Measurements from ENCODE around the gene ADAMTS14. TPM values are rescaled to one million over a fixed set of nuclear protein-coding genes. Genes with fewer than 3 reads are reported as not detected.
A peak's percentile ranks its signal among the peaks of the same experiment; 100 is the strongest.

Gene ADAMTS14
- total RNA-seq, 2 donors from 2014 or later, result 0.33 TPM; not detected in 1

- DNase-seq (no peak), ATAC-seq (no peak)
- Histone ChIP-seq H3K36me3 (replicated peaks in 1 of 2; ENCODE audit: insufficient read depth in 1 of 2, low read depth in 2 of 2) (no peaks in the 10 kb centered on the region), H3K27me3 (no peaks in the 10 kb centered on the region), H3K4me3 (no peak overlapping the region), H3K27ac (no peak overlapping the region), H3K9me3 (no peaks in the 10 kb centered on the region), H3K4me1 (no peaks in the 10 kb centered on the region)
- no peak for TF ChIP-seq POLR2A (IDR thresholded peaks at IDR 0.05)
- TF ChIP-seq CTCF (IDR thresholded peaks at IDR 0.05), result no peak
- intact Hi-C loops (cut with DNase I), result no loop called here
- WGBS, 2 donors, result 83% methylated on average over 3 of the region's 3 CpGs; no CpG with 5 or more reads in 1 of the 2 donors
Observed at GRCh38 chr10:70678757-70679489, 6.6 kb downstream of the ADAMTS14 start.

DNA sequence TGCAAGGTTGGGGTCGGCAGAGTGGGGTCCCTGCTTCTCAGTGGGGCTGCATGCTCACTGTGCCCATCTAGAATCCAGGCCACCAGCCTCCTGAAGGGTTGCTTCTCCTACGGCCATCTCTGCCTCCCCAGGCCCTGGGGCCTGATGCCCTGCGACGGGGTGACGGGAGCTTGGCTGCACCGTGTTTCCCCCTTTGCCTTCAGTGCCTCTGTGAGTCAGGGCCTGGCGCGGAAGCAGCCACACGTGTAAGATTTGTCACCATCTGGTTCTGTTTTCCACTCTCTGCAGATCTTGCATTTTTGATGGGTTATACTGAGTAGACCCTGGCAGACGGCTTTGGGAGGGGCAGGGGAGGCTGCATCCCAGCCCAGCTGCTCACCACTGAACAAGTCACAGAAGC lies 7.2 kb downstream of the ADAMTS14 start:
- intact Hi-C loops (cut with DNase I), result no loop called here
- ATAC-seq (no peak), DNase-seq (peak in 1 of 4 donors; percentile 20)
- TF ChIP-seq CTCF (IDR thresholded peaks at IDR 0.05) (no peak), POLR2A (IDR thresholded peaks at IDR 0.05) (no peak)
- WGBS, 2 donors, result 84 to 86% methylated on average over 9 to 10 of the region's 10 CpGs
- Histone ChIP-seq H3K4me1 (no peaks in the 10 kb centered on the region), H3K4me3 (no peak overlapping the region), H3K27me3 (no peaks in the 10 kb centered on the region), H3K27ac (no peak overlapping the region), H3K36me3 (replicated peaks in 1 of 2; ENCODE audit: insufficient read depth in 1 of 2, low read depth in 2 of 2) (no peaks in the 10 kb centered on the region), H3K9me3 (no peaks in the 10 kb centered on the region)

DNA sequence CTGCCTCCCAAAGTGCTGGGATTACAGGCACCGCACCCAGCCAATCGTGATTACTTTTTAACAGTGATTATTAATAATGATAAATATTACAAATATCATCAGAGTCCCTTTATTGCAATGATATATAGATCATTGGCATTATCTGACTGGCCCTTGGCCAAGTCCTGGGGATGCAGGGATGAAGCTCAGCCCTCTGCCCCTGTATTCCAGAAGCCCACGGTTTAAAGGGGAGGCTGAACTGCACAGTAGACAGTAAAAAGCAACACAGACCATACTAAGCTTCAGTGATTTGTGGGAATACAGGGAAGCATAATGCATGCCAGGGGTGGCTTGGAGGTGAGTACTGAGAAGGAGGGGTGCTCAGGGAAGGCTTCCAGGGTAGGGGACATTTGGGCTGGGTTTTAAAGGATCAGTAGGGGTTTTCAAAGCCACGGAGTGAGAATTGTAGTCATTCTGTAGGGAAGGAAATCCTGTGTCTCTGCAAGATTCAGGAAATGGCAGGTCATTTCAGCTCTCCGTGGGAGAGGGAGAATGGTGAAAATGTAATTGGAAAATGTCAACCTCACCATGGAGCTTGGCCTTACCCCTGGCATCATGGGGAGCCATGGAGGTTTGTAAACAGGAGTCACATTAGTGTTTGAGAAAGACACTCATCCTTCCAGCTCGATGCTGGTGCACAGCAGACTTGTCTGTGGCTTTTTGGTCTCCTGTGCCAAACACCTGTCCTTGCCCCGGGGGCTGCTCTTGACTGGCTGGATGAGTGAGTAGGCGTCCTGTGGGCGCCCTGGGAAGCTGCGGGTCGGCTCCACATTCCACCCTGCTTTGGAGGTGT lies 8.8 kb downstream of the ADAMTS14 start:
- no peak for ATAC-seq
- H3K4me1 ChIP-seq, result no peaks in the 10 kb centered on the region
- WGBS, 2 donors, result 48 to 55% methylated on average over 10 to 11 of the region's 11 CpGs

GRCh38 chr10:70681731-70682005 lies 9.4 kb downstream of the ADAMTS14 start:
- no peaks in the 10 kb centered on the region for H3K9me3 ChIP-seq
- 60 to 75% methylated on average over 2 of the region's 2 CpGs for WGBS, 2 donors
- no peaks in the 10 kb centered on the region for H3K4me1 ChIP-seq
- DNase-seq (no peak), ATAC-seq (no peak)
- H3K36me3 ChIP-seq (replicated peaks in 1 of 2; ENCODE audit: insufficient read depth in 1 of 2, low read depth in 2 of 2), result no peaks in the 10 kb centered on the region
- no peaks in the 10 kb centered on the region for H3K27me3 ChIP-seq
- TF ChIP-seq POLR2A (IDR thresholded peaks at IDR 0.05), result no peak
- TF ChIP-seq CTCF (IDR thresholded peaks at IDR 0.05), result no peak
- intact Hi-C loops (cut with DNase I), result no loop called here
- H3K4me3 ChIP-seq, result no peak overlapping the region
- H3K27ac ChIP-seq, result no peak overlapping the region

More for the DNA sequence above, 8.8 kb downstream of the ADAMTS14 start:
- no peaks in the 10 kb centered on the region for H3K36me3 ChIP-seq (replicated peaks in 1 of 2; ENCODE audit: insufficient read depth in 1 of 2, low read depth in 2 of 2)
- H3K27ac ChIP-seq, result no peak overlapping the region
- intact Hi-C loops (cut with DNase I), result no loop called here
- TF ChIP-seq CTCF (IDR thresholded peaks at IDR 0.05), result no peak
- TF ChIP-seq POLR2A (IDR thresholded peaks at IDR 0.05), result no peak
- DNase-seq, result no peak
- no peak overlapping the region for H3K4me3 ChIP-seq
- H3K27me3 ChIP-seq, result no peaks in the 10 kb centered on the region
- H3K9me3 ChIP-seq, result no peaks in the 10 kb centered on the region

Data from body of pancreas (tissue), 4 donors.